ENCODE measurements around the gene STPG1.

- TF ChIP-seq, protein P1, sequence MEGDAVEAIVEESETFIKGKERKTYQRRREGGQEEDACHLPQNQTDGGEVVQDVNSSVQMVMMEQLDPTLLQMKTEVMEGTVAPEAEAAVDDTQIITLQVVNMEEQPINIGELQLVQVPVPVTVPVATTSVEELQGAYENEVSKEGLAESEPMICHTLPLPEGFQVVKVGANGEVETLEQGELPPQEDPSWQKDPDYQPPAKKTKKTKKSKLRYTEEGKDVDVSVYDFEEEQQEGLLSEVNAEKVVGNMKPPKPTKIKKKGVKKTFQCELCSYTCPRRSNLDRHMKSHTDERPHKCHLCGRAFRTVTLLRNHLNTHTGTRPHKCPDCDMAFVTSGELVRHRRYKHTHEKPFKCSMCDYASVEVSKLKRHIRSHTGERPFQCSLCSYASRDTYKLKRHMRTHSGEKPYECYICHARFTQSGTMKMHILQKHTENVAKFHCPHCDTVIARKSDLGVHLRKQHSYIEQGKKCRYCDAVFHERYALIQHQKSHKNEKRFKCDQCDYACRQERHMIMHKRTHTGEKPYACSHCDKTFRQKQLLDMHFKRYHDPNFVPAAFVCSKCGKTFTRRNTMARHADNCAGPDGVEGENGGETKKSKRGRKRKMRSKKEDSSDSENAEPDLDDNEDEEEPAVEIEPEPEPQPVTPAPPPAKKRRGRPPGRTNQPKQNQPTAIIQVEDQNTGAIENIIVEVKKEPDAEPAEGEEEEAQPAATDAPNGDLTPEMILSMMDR (conservative IDR thresholded peaks at IDR 0.05) = no peak
- no peak for TF ChIP-seq ZFX (IDR thresholded peaks at IDR 0.05)
Observed at GRCh38 chr1:24362982-24363614, 50.5 kb downstream of the STPG1 start.

All from C4-2B (cell line).